CD4-positive, CD25-positive, alpha-beta regulatory T cell (primary cell): ENCODE measurements around the gene HMG20B. TPM values are rescaled to one million over a fixed set of nuclear protein-coding genes. Genes with fewer than 3 reads are reported as not detected.

Experiments used
- polyA plus RNA-seq, 4 donors: library from polyadenylated mRNA; unstranded; fragments of 300-500 nt; fragmentation: Illumina TruSeq; gene quantifications; one replicate each; pipeline ENCODE4 v1.2.3, GENCODE V29; 2021
- total RNA-seq: library from RNA; stranded (reverse); gene quantifications from one replicate; pipeline ENCODE4 v1.2.3, GENCODE V29; 2022

Gene HMG20B
- total and polyA plus RNA-seq, 5 donors from 2014 or later: 35.4 to 49.3 (median 42.6) TPM

Other genes with a start within 250 kb of the HMG20B start
- gene NFIC, start 206.4 kb upstream of the HMG20B start, total RNA-seq: 17.8 TPM
- 1 to 10 TPM; 3.7 to 5.8 (median 4.0) TPM for gene NFIC, start 206.4 kb upstream of the HMG20B start, polyA plus RNA-seq
- 1.4 TPM for gene SMIM24, start 92.4 kb upstream of the HMG20B start, total RNA-seq
- not detected for gene SMIM24, start 92.4 kb upstream of the HMG20B start, polyA plus RNA-seq
- gene SMIM44, start 89.5 kb upstream of the HMG20B start, total RNA-seq: not detected
- gene SMIM44, start 89.5 kb upstream of the HMG20B start, polyA plus RNA-seq: not detected
- 3.5 TPM for gene DOHH, start 72.3 kb upstream of the HMG20B start, total RNA-seq
- gene DOHH, start 72.3 kb upstream of the HMG20B start, polyA plus RNA-seq: 10 to 100 TPM in 2 of 4 donors, 1 to 10 TPM in 2; 6.0 to 13.9 (median 8.9) TPM
- gene FZR1, start 66.6 kb upstream of the HMG20B start, total RNA-seq: 107 TPM
- gene FZR1, start 66.6 kb upstream of the HMG20B start, polyA plus RNA-seq: 10 to 100 TPM in 2 of 4 donors, 1 to 10 TPM in 2; 9.1 to 11.4 (median 10.3) TPM
- gene TEKTIP1, start 33.8 kb upstream of the HMG20B start, total RNA-seq: 10.9 TPM
- under 1 TPM in 1 of 4 donors, not detected in 3; 0.44 TPM for gene TEKTIP1, start 33.8 kb upstream of the HMG20B start, polyA plus RNA-seq
- 63.8 TPM for gene MFSD12, start 15.4 kb upstream of the HMG20B start, total RNA-seq
- gene MFSD12, start 15.4 kb upstream of the HMG20B start, polyA plus RNA-seq: 10 to 100 TPM; 28.5 to 39.8 (median 33.7) TPM
- gene GIPC3, start 12.5 kb downstream of the HMG20B start, total RNA-seq: 0.52 TPM
- under 1 TPM in 1 of 4 donors, not detected in 3; 0.10 TPM for gene GIPC3, start 12.5 kb downstream of the HMG20B start, polyA plus RNA-seq
- 1.7 TPM for gene TBXA2R, start 33.9 kb downstream of the HMG20B start, total RNA-seq
- gene TBXA2R, start 33.9 kb downstream of the HMG20B start, polyA plus RNA-seq: under 1 TPM in 3 of 4 donors, not detected in 1; 0.19 to 0.85 (median 0.61) TPM
- gene CACTIN, start 53.8 kb downstream of the HMG20B start, total RNA-seq: 32.7 TPM
- 10 to 100 TPM in 1 of 4 donors, 1 to 10 TPM in 3; 2.9 to 10.4 (median 8.9) TPM for gene CACTIN, start 53.8 kb downstream of the HMG20B start, polyA plus RNA-seq
- 28.1 TPM for gene PIP5K1C, start 127.5 kb downstream of the HMG20B start, total RNA-seq
- gene PIP5K1C, start 127.5 kb downstream of the HMG20B start, polyA plus RNA-seq: 1 to 10 TPM; 3.8 to 5.7 (median 4.2) TPM
- 20.6 TPM for gene TJP3, start 135.4 kb downstream of the HMG20B start, total RNA-seq
- 10 to 100 TPM; 22.9 to 34.4 (median 29.9) TPM for gene TJP3, start 135.4 kb downstream of the HMG20B start, polyA plus RNA-seq
- 81.0 TPM for gene APBA3, start 188.7 kb downstream of the HMG20B start, total RNA-seq
- gene APBA3, start 188.7 kb downstream of the HMG20B start, polyA plus RNA-seq: 10 to 100 TPM; 35.0 to 50.2 (median 44.2) TPM
- gene MRPL54, start 189.7 kb downstream of the HMG20B start, total RNA-seq: 98.0 TPM
- 100 to 1,000 TPM; 143 to 208 (median 177) TPM for gene MRPL54, start 189.7 kb downstream of the HMG20B start, polyA plus RNA-seq
- gene RAX2, start 199.3 kb downstream of the HMG20B start, total RNA-seq: not detected
- under 1 TPM in 2 of 4 donors, not detected in 2; 0.08 to 0.09 TPM for gene RAX2, start 199.3 kb downstream of the HMG20B start, polyA plus RNA-seq
- gene MATK, start 213.4 kb downstream of the HMG20B start, total RNA-seq: 1.4 TPM
- 1 to 10 TPM; 1.4 to 4.7 (median 2.3) TPM for gene MATK, start 213.4 kb downstream of the HMG20B start, polyA plus RNA-seq